Measurements from ENCODE around the gene DAPK2. TPM values are rescaled to one million over a fixed set of nuclear protein-coding genes. Genes with fewer than 3 reads are reported as not detected.

The DAPK2 gene
- total RNA-seq, 2 donors from 2014 or later: 28.8 to 57.6 TPM

DNA sequence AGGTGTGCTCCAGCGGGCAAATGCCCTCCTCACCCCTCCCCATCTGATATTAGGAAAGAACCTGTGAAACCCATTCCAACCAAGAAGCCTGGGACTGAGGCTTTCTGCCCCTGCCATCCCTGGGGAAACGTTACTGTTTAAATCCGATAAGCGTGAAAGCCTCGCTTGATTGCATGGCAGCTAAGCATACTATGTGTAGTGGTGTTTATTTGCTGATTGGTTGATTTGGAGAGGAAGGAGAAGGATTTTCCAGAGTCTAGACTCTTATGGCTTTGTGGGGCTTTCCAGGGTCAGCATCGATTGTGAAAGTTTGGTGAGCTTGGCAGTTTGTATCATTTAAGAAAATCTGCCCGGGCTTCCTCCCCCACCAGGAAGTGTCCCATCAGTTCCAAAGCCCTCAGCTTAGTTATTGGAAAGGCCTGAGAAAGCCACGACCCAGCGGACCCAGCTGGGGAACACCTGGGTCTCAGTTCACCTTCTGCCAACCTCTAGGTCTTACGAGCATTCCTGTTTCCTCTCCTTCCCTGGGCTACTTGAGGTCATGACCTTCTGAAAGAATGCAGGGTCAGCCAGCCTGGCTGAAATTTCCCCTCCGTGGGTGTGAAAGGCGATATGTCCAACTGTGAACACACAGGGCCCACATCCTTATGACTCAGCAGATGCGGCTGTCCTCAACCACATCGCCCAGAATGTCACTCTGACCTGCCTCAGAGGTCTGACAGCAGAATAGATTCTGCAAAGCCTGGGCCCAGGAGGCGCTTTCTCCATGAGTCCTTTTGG, 149.8 kb downstream of the DAPK2 start:
- H3K4me1 ChIP-seq: peaks cover 0 to 19% of the 10 kb centered on the region in 2 donors
- H3K27ac ChIP-seq: peak overlapping the region in 1 of 2 donors; percentile 35
- no peak for DNase-seq (ENCODE audit: low spot score)
- no peaks in the 10 kb centered on the region for H3K36me3 ChIP-seq
- TF ChIP-seq, protein P1, sequence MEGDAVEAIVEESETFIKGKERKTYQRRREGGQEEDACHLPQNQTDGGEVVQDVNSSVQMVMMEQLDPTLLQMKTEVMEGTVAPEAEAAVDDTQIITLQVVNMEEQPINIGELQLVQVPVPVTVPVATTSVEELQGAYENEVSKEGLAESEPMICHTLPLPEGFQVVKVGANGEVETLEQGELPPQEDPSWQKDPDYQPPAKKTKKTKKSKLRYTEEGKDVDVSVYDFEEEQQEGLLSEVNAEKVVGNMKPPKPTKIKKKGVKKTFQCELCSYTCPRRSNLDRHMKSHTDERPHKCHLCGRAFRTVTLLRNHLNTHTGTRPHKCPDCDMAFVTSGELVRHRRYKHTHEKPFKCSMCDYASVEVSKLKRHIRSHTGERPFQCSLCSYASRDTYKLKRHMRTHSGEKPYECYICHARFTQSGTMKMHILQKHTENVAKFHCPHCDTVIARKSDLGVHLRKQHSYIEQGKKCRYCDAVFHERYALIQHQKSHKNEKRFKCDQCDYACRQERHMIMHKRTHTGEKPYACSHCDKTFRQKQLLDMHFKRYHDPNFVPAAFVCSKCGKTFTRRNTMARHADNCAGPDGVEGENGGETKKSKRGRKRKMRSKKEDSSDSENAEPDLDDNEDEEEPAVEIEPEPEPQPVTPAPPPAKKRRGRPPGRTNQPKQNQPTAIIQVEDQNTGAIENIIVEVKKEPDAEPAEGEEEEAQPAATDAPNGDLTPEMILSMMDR (IDR thresholded peaks at IDR 0.05): no peak
- H3K9me3 ChIP-seq: no peaks in the 10 kb centered on the region
- H3K4me3 ChIP-seq: no peak overlapping the region
- H3K27me3 ChIP-seq: no peaks in the 10 kb centered on the region

DNA sequence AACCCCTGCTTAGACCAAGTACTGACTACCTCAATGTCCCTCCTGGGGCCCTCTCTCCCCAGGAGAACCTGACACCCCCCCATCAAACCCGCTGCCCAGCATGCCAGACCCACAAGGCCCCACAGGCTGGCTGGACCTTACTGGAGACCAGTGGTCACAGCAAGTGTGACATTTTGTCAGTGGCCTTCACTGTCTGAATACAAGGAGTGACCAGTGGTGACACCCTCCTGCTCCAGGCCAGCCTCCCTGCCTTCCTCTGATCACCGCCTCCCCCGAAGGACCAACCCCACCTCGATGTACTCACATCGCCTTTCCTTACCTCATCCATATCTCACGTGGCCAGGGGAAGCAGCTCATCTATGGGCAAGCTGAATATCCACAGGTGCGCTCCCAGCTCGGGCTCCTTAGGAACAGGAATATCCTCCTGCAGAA, 150.5 kb downstream of the DAPK2 start:
- no peak overlapping the region for H3K27ac ChIP-seq
- no peak overlapping the region for H3K4me3 ChIP-seq
- no peaks in the 10 kb centered on the region for H3K27me3 ChIP-seq
- H3K9me3 ChIP-seq: no peaks in the 10 kb centered on the region
- no peak for DNase-seq (ENCODE audit: low spot score)
- TF ChIP-seq, protein P1 (IDR thresholded peaks at IDR 0.05): no peak
- H3K4me1 ChIP-seq: peaks cover 0 to 19% of the 10 kb centered on the region in 2 donors
- H3K36me3 ChIP-seq: no peaks in the 10 kb centered on the region

DNA sequence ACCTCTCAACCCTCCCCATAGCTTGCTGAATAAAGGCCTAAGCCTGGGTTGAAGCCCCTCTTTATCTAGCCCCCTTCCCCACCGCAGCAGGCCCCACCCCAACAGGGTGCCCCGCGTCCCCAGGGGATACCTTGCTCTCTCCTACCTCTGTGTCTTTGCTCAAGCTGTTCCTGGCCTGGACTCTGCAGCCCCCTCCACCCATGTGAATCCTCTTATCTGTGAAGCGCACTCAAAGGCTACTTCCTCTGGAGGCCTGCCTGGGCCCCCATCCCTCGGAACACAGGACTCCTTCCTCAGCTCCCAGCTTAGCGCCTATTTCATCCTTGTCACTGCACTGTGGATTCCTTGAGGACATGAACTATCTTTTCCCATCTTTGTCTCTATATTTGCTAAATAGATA, 151.1 kb downstream of the DAPK2 start:
- Histone ChIP-seq H3K27ac (no peak overlapping the region), H3K9me3 (no peaks in the 10 kb centered on the region), H3K4me1 (peaks cover 0 to 19% of the 10 kb centered on the region in 2 donors), H3K4me3 (no peak overlapping the region), H3K36me3 (no peaks in the 10 kb centered on the region), H3K27me3 (no peaks in the 10 kb centered on the region)
- no peak for DNase-seq (ENCODE audit: low spot score)
- TF ChIP-seq, protein P1 (IDR thresholded peaks at IDR 0.05): no peak

DNA sequence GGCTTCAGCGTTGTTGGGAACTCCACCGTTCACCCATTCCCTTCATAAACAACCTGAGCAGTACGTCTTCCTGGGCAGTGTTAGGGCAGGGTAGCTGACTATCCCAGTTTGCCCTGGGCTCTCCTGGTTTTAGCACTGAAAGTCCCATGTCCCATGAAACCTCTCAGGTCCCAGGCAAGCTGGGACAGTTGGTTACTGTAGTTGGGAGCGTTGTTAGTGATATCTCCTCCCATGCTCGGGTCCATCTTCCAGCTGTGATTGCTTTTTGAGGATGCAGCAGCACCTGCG, 151.7 kb downstream of the DAPK2 start:
- H3K4me1 ChIP-seq: peaks cover 0 to 19% of the 10 kb centered on the region in 2 donors
- no peaks in the 10 kb centered on the region for H3K36me3 ChIP-seq
- H3K27ac ChIP-seq: no peak overlapping the region
- no peaks in the 10 kb centered on the region for H3K9me3 ChIP-seq
- no peak overlapping the region for H3K4me3 ChIP-seq
- TF ChIP-seq, protein P1 (IDR thresholded peaks at IDR 0.05): no peak
- no peak for DNase-seq (ENCODE audit: low spot score)
- no peaks in the 10 kb centered on the region for H3K27me3 ChIP-seq

DNA sequence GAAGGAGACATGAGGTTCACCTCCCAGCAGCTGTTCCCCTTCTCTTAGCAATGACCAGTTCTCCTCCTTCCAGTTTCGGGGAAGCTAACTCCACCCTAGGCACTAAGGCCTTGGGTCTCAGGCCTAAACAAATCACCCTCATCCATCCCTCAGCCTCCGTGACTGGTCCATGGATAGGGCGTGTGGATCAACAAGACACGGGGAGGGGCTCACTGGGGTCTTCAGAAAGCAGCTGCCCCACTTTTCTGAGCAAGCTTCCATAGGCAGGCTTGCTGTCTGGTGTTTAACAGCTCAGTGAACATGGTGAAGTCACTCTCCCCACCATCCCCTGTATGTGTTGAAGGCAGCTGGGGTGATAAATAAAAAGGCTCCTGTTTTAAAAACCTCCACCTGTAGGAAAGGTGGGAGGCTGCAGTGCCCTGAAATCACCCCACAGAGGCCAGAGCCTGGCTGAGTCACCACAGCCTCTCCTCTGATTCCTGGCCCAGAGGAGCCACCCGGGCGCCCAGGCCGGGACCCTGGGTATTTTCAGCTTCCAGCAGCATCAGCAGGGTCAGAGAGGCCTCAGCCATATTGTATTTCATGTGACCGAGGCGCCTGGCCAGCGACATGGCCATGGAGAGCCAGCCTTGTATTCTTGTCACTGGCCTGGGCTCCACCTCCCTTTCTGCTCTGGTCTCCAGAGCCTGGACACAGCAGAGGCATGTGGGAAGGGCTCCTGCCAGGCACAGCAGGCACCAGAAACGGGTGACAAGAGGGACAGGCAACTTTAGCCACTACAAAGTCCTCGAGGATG, 152.2 kb downstream of the DAPK2 start:
- no peaks in the 10 kb centered on the region for H3K36me3 ChIP-seq
- H3K27me3 ChIP-seq: no peaks in the 10 kb centered on the region
- peaks cover 0 to 19% of the 10 kb centered on the region in 2 donors for H3K4me1 ChIP-seq
- TF ChIP-seq, protein P1 (IDR thresholded peaks at IDR 0.05): no peak
- H3K27ac ChIP-seq: no peak overlapping the region
- no peaks in the 10 kb centered on the region for H3K9me3 ChIP-seq
- H3K4me3 ChIP-seq: no peak overlapping the region
- no peak for DNase-seq (ENCODE audit: low spot score)

Data from right atrium auricular region (tissue), 2 donors.